Measurements from ENCODE around the gene USP30. TPM values are rescaled to one million over a fixed set of nuclear protein-coding genes. Genes with fewer than 3 reads are reported as not detected.

Gene USP30
- total and polyA plus RNA-seq, 10 of the 15 experiments (the other 5 are each of a cell fraction or from before 2014, with no cell fraction given), result 2.1 to 16.2 (median 6.4) TPM

DNA sequence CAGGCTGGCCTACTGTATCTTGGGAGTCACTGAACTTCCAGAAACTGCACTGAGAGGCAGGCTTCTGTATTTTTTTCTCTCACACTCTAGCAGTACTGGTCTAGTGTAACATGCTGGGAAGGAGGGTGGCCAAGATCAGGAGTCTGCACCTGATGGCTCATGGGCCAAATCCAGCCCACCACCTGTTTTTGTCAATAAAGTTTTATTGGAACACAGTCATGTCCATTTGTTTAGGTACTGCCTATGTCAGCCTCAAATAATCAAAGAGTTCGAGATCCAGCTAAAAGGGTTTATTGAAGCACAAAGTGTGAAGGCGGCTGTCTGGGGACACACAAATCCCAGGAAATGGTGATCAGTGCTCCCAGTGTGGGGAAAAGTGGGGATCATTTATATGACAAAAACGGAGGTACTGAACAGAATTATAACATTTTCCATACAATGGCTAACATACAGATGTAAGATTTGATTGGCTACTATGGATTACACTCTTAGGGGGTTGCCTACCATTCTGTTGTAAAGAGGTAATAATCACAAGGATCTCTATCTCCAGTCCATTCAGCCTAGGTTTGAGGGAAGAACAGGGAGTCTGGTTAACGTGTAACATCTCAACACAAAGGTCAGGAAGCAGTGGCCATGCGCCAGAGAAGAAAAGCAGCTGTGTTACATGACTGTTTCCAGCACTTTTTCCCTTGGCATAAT, 12.9 kb downstream of the USP30 start:
- no peaks in the 10 kb centered on the region for H3K79me2 ChIP-seq (ENCODE audit: control insufficient read depth, insufficient read depth, low read length)
- FAIRE-seq (no peak), ATAC-seq (no peak), DNase-seq (ENCODE audit: low read depth, low spot score) (no peak)
- BruUV-seq (replicated peaks), result no TSS peak
- H3K36me3 ChIP-seq (ENCODE audit: control insufficient read depth in 2 of 2, insufficient read depth in 2 of 2, low read length in 1 of 2), result no peaks in the 10 kb centered on the region; a peak in 1 of 4 replicates
- ChIA-PET POLR2A (interaction anchor here (0.6 kb wide), 1 partner anchor 14 kb away, joined by 5 read pairs; no protein-coding TSS in a partner anchor), RAD21 (ENCODE audit: unreplicated experiment) (no interaction called here), SMC1A (ENCODE audit: uncharacterized antibody, unreplicated experiment) (no interaction called here), CTCF (no interaction called here)
- in situ Hi-C loops (cut with MboI), result no loop called here
- H3K27me3 ChIP-seq (replicated peaks in 1 of 2; ENCODE audit: control insufficient read depth in 2 of 2, insufficient read depth in 2 of 2, low read length in 1 of 2), result no peaks in the 10 kb centered on the region
- 83% methylated on average over 5 of the region's 5 CpGs for WGBS (ENCODE audit: insufficient coverage, insufficient replicate concordance, low lambda C conversion rate, missing lambda C conversion rate)
- H4K20me1 ChIP-seq (ENCODE audit: control insufficient read depth, insufficient read depth), result no peaks in the 10 kb centered on the region
- H3K9ac ChIP-seq (ENCODE audit: control insufficient read depth, insufficient read depth, low read length), result no peak overlapping the region
- no peak overlapping the region for H2AFZ ChIP-seq (ENCODE audit: control insufficient read depth, low read depth, low read length)
- TF ChIP-seq HDAC6 (IDR thresholded peaks at IDR 0.05; ENCODE audit: unreplicated experiment) (no peak), ZBTB40 (IDR thresholded peaks at IDR 0.05; ENCODE audit: borderline replicate concordance) (peak; percentile 82)
- H3K27ac ChIP-seq (ENCODE audit: control insufficient read depth, insufficient read depth), result no peak overlapping the region
- H3K4me2 ChIP-seq (ENCODE audit: control insufficient read depth, insufficient read depth), result no peak overlapping the region
- H3K4me3 ChIP-seq, result no peak overlapping the region
- no peaks in the 10 kb centered on the region; the same call in 2 of the 3 replicates for H3K9me3 ChIP-seq (replicated peaks; ENCODE audit: control insufficient read depth, insufficient read depth, low read length)
- intact Hi-C loops (cut with micrococcal nuclease; ENCODE audit: unreplicated experiment), result no loop called here
- peaks cover 5% of the 10 kb centered on the region for H3K4me1 ChIP-seq (ENCODE audit: control insufficient read depth, insufficient read depth, low read length)

Measured in GM12878 (cell line).